NCI-H2107 treated with DMSO at 0.1 percent for 48 hours (cell line): ENCODE measurements around the gene MYCBP2.

Source experiments
- DNase-seq: peaks from one replicate; lab custom pipeline; 2025; ENCODE audit not compliant: unreplicated experiment; lab: John Stamatoyannopoulos, UW

The MYCBP2 gene

GRCh38 chr13:77000475-77000874, 326.4 kb downstream of the MYCBP2 start:
- no peak for DNase-seq
